ENCODE results near the gene WDFY4. TPM values are rescaled to one million over a fixed set of nuclear protein-coding genes. Genes with fewer than 3 reads are reported as not detected.

WDFY4 gene
- polyA plus RNA-seq, 2 of the 4 experiments (the other 2 are of a cell fraction), result not detected

GRCh38 chr10:48784031-48784430 is 99.4 kb downstream of the WDFY4 start (continued):
- no peak for TF ChIP-seq CHD2 (IDR thresholded peaks at IDR 0.05; ENCODE audit: low read length, partially characterized antibody)
- no peak for TF ChIP-seq ATOH8 (CRISPR knock-in tag; IDR thresholded peaks at IDR 0.05; ENCODE audit: low read depth)
- no peak for TF ChIP-seq SMC3 (IDR thresholded peaks at IDR 0.05)
- no peak for TF ChIP-seq CBX2 (IDR thresholded peaks at IDR 0.05; ENCODE audit: borderline replicate concordance, low read depth)
- no peak for TF ChIP-seq CHD4 (IDR thresholded peaks at IDR 0.05; ENCODE audit: borderline replicate concordance)

GRCh38 chr10:48785796-48786195 is 101.1 kb downstream of the WDFY4 start:
- H3K9me3 ChIP-seq, result no peaks in the 10 kb centered on the region
- H3K4me1 ChIP-seq, result no peaks in the 10 kb centered on the region
- no peak for FAIRE-seq
- H3K27ac ChIP-seq, result no peak overlapping the region
- H3K4me2 ChIP-seq, result no peak overlapping the region
- ChIA-PET POLR2A (no interaction called here), CTCF (no interaction called here)
- ATAC-seq, result no peak
- no peak overlapping the region for H3K4me3 ChIP-seq
- 2% methylated on average over 2 of the region's 2 CpGs for WGBS (ENCODE audit: missing lambda C conversion rate)
- TF ChIP-seq POLR2A (IDR thresholded peaks at IDR 0.05; ENCODE audit: low read length), result no peak
- TF ChIP-seq CHD2 (IDR thresholded peaks at IDR 0.05; ENCODE audit: low read length, partially characterized antibody), result no peak
- no peak for TF ChIP-seq RNF2 (IDR thresholded peaks at IDR 0.05; ENCODE audit: borderline replicate concordance, low read depth)
- no peak for TF ChIP-seq ZSCAN20 (CRISPR knock-in tag; IDR thresholded peaks at IDR 0.05)
- no peak for TF ChIP-seq HOXB5 (CRISPR knock-in tag; IDR thresholded peaks at IDR 0.05)
- no peak for TF ChIP-seq MAFK (IDR thresholded peaks at IDR 0.05; ENCODE audit: partially characterized antibody)
- TF ChIP-seq FOXS1 (CRISPR knock-in tag; IDR thresholded peaks at IDR 0.05), result no peak
- DNase-seq (ENCODE audit: low read depth in 1 of 2, low spot score in 1 of 2), result no peak

- ChIA-PET POLR2A (no interaction called here), CTCF (interaction anchor here (0.6 kb wide), 1 partner anchor 840 kb away, joined by 3 read pairs; no protein-coding TSS in a partner anchor)
- TF ChIP-seq RNF2 (IDR thresholded peaks at IDR 0.05; ENCODE audit: borderline replicate concordance, low read depth) (no peak), NR3C1 (IDR thresholded peaks at IDR 0.05) (no peak), FOXS1 (CRISPR knock-in tag; IDR thresholded peaks at IDR 0.05) (no peak), MAZ (IDR thresholded peaks at IDR 0.05; ENCODE audit: borderline replicate concordance, low read depth, low read length) (no peak)
- no peak overlapping the region for H3K27ac ChIP-seq
- WGBS (ENCODE audit: missing lambda C conversion rate), result 29% methylated on average over 4 of the region's 4 CpGs
- ATAC-seq, result no peak
- no peak overlapping the region for H3K4me3 ChIP-seq
- no peak for FAIRE-seq
- H3K4me2 ChIP-seq, result no peak overlapping the region
- no peak for DNase-seq (ENCODE audit: low read depth in 1 of 2, low spot score in 1 of 2)
- H3K9me3 ChIP-seq, result no peaks in the 10 kb centered on the region
- no peaks in the 10 kb centered on the region for H3K4me1 ChIP-seq
These were observed 102.1 kb downstream of the WDFY4 start for GRCh38 chr10:48786606-48787282.

- Histone ChIP-seq H3K4me1 (no peaks in the 10 kb centered on the region), H3K9me3 (no peaks in the 10 kb centered on the region), H3K27ac (no peak overlapping the region), H3K4me3 (no peak overlapping the region), H3K4me2 (no peak overlapping the region)
- DNase-seq (ENCODE audit: low read depth in 1 of 2, low spot score in 1 of 2) (no peak), FAIRE-seq (no peak), ATAC-seq (no peak)
- ChIA-PET POLR2A (no interaction called here), CTCF (interaction anchor here (0.7 kb wide), 1 partner anchor 1602 kb away, joined by 3 read pairs; no protein-coding TSS in a partner anchor)
- WGBS (ENCODE audit: missing lambda C conversion rate), result 10% methylated on average over 5 of the region's 5 CpGs
- TF ChIP-seq REST (IDR thresholded peaks at IDR 0.05), result no peak
- TF ChIP-seq TFCP2L1 (CRISPR knock-in tag; IDR thresholded peaks at IDR 0.05), result no peak
- TF ChIP-seq MAZ (IDR thresholded peaks at IDR 0.05; ENCODE audit: borderline replicate concordance, low read depth, low read length), result no peak
These were observed 103.9 kb downstream of the WDFY4 start for GRCh38 chr10:48788554-48788953.
